ENCODE measurements around the gene DOK5. TPM values are rescaled to one million over a fixed set of nuclear protein-coding genes. Genes with fewer than 3 reads are reported as not detected.

Gene DOK5
- total and polyA plus RNA-seq, 2 of the 4 experiments (the other 2 are of a cell fraction): 2.8 to 3.9 TPM

DNA sequence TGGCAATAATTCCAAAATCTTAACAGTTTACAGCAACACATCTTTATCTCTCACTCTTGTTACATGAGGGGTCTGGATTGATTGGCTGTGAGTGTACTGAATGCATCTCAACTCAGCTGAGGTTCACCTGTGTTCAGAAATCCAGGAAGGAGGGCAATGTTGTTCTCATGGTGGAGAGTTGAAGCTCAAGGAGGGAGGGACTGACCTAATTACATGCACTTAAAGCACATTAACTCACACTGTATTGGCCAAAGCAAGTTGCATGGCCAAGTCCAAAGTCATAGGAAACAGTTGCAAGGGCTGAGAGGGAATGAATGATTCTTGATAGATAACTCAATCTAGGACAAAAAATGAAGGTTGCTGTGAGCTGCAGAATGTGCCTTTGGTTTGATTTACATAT, 102.2 kb downstream of the DOK5 start:
- H2AFZ ChIP-seq (replicated peaks; ENCODE audit: low read length, poor library complexity): no peak overlapping the region
- DNase-seq (no peak), ATAC-seq (ENCODE audit: low read depth) (no peak)
- no peak overlapping the region for H3K9ac ChIP-seq (ENCODE audit: low read depth, low read length)
- no peaks in the 10 kb centered on the region for H3K36me3 ChIP-seq (ENCODE audit: control insufficient read depth, insufficient read depth, low read length)
- POLR2A ChIA-PET (ENCODE audit: unreplicated experiment): no interaction called here
- intact Hi-C loops (cut with micrococcal nuclease) (loop anchor here (5.0 kb wide), 1 partner anchor 1935 kb away; no protein-coding TSS in a partner anchor), in situ Hi-C loops (cut with MboI; ENCODE audit: low sequenced_read_pairs) (no loop called here), dilution Hi-C loops (cut with HindIII; ENCODE audit: low sequenced_read_pairs, unreplicated experiment) (no loop called here)
- no peak overlapping the region for H3K4ac ChIP-seq (ENCODE audit: low read depth, low read length)
- BruUV-seq (replicated peaks): no TSS peak
- H4K8ac ChIP-seq (ENCODE audit: low read depth in 2 of 2, low read length in 2 of 2): no peak overlapping the region
- H3K4me3 ChIP-seq (ENCODE audit: insufficient read depth, low read depth, low read length): no peak overlapping the region
- no peak overlapping the region for H2BK15ac ChIP-seq (ENCODE audit: low read depth, low read length)
- no peak overlapping the region for H3K56ac ChIP-seq (ENCODE audit: extremely low read depth, insufficient read depth, low read length)
- no peak overlapping the region for H3K23ac ChIP-seq (ENCODE audit: low read depth, low read length)
- TF ChIP-seq POLR2A (IDR thresholded peaks at IDR 0.05; ENCODE audit: low read depth, low read length): no peak
- TF ChIP-seq RAD21 (IDR thresholded peaks at IDR 0.05; ENCODE audit: low read length): no peak
- TF ChIP-seq NFE2L2 (IDR thresholded peaks at IDR 0.05; ENCODE audit: low read depth, low read length): no peak
- TF ChIP-seq MXI1 (IDR thresholded peaks at IDR 0.05; ENCODE audit: borderline replicate concordance, low read depth, low read length): no peak
- TF ChIP-seq CHD1 (IDR thresholded peaks at IDR 0.05; ENCODE audit: low read depth, low read length): no peak
- TF ChIP-seq FOS (IDR thresholded peaks at IDR 0.05; ENCODE audit: low read depth, low read length): no peak
- TF ChIP-seq, protein P1, sequence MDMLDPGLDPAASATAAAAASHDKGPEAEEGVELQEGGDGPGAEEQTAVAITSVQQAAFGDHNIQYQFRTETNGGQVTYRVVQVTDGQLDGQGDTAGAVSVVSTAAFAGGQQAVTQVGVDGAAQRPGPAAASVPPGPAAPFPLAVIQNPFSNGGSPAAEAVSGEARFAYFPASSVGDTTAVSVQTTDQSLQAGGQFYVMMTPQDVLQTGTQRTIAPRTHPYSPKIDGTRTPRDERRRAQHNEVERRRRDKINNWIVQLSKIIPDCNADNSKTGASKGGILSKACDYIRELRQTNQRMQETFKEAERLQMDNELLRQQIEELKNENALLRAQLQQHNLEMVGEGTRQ (IDR thresholded peaks at IDR 0.05; ENCODE audit: low read depth, low read length): no peak
- TF ChIP-seq BHLHE40 (IDR thresholded peaks at IDR 0.05; ENCODE audit: low read depth, low read length): no peak
- TF ChIP-seq, protein P2, sequence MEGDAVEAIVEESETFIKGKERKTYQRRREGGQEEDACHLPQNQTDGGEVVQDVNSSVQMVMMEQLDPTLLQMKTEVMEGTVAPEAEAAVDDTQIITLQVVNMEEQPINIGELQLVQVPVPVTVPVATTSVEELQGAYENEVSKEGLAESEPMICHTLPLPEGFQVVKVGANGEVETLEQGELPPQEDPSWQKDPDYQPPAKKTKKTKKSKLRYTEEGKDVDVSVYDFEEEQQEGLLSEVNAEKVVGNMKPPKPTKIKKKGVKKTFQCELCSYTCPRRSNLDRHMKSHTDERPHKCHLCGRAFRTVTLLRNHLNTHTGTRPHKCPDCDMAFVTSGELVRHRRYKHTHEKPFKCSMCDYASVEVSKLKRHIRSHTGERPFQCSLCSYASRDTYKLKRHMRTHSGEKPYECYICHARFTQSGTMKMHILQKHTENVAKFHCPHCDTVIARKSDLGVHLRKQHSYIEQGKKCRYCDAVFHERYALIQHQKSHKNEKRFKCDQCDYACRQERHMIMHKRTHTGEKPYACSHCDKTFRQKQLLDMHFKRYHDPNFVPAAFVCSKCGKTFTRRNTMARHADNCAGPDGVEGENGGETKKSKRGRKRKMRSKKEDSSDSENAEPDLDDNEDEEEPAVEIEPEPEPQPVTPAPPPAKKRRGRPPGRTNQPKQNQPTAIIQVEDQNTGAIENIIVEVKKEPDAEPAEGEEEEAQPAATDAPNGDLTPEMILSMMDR (conservative IDR thresholded peaks at IDR 0.05; ENCODE audit: low read depth, low read length): no peak
- TF ChIP-seq MAZ (IDR thresholded peaks at IDR 0.05; ENCODE audit: borderline replicate concordance, low read depth, low read length): no peak
- TF ChIP-seq RCOR1 (IDR thresholded peaks at IDR 0.05; ENCODE audit: insufficient replicate concordance, low read length): no peak
- no peak for TF ChIP-seq RFX5 (IDR thresholded peaks at IDR 0.05; ENCODE audit: low read depth, low read length)
- no peak for TF ChIP-seq CEBPB (IDR thresholded peaks at IDR 0.05; ENCODE audit: low read depth, low read length)
- TF ChIP-seq MAFK (IDR thresholded peaks at IDR 0.05; ENCODE audit: low read depth, low read length): no peak
- TF ChIP-seq SMC3 (IDR thresholded peaks at IDR 0.05; ENCODE audit: low read depth, low read length): no peak
- TF ChIP-seq, protein P3, sequence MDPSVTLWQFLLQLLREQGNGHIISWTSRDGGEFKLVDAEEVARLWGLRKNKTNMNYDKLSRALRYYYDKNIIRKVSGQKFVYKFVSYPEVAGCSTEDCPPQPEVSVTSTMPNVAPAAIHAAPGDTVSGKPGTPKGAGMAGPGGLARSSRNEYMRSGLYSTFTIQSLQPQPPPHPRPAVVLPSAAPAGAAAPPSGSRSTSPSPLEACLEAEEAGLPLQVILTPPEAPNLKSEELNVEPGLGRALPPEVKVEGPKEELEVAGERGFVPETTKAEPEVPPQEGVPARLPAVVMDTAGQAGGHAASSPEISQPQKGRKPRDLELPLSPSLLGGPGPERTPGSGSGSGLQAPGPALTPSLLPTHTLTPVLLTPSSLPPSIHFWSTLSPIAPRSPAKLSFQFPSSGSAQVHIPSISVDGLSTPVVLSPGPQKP (IDR thresholded peaks at IDR 0.05; ENCODE audit: borderline replicate concordance, low read depth, low read length): no peak
- no peaks in the 10 kb centered on the region for H3K9me1 ChIP-seq (ENCODE audit: insufficient read depth, low read length)
- no peaks in the 10 kb centered on the region for H3K4me1 ChIP-seq (ENCODE audit: control insufficient read depth, insufficient read depth, low read length)
- no peaks in the 10 kb centered on the region for H4K20me1 ChIP-seq (ENCODE audit: insufficient read depth, low read length)
- H3K27ac ChIP-seq (ENCODE audit: insufficient read depth, low read length): no peak overlapping the region
- no peak overlapping the region for H2AK5ac ChIP-seq (ENCODE audit: low read depth, low read length)
- no peak overlapping the region for H2BK20ac ChIP-seq (ENCODE audit: low read depth, low read length)
- no peak overlapping the region for H4K91ac ChIP-seq (ENCODE audit: insufficient read depth, low read depth, low read length)
- no peak overlapping the region for H3K4me2 ChIP-seq (ENCODE audit: low read depth, low read length)
- H2AK9ac ChIP-seq (replicated peaks; ENCODE audit: low read depth, low read length, poor library complexity): no peak overlapping the region
- H3K79me1 ChIP-seq (ENCODE audit: low read depth in 1 of 2, low read length in 2 of 2): no peaks in the 10 kb centered on the region
- no peaks in the 10 kb centered on the region for H3K27me3 ChIP-seq (ENCODE audit: control insufficient read depth, insufficient read depth, low read length)
- no peak overlapping the region for H4K5ac ChIP-seq (ENCODE audit: low read depth, low read length)
- no peak overlapping the region for H2BK5ac ChIP-seq (ENCODE audit: low read depth, low read length, poor library complexity, severe bottlenecking)
- no peak overlapping the region for H3K14ac ChIP-seq (replicated peaks; ENCODE audit: low read depth, low read length)
- H3K9me3 ChIP-seq (ENCODE audit: control insufficient read depth, insufficient read depth, low read length): no peaks in the 10 kb centered on the region; the same call in 1 of the 2 replicates
- CTCF ChIA-PET: no interaction called here
- no peak overlapping the region for H3K18ac ChIP-seq (ENCODE audit: low read depth, low read length)
- H2BK120ac ChIP-seq (ENCODE audit: low read depth, low read length): no peak overlapping the region
